Large intestine (tissue), 3 donors: Measurements from ENCODE around the gene TMEM30A. TPM values are rescaled to one million over a fixed set of nuclear protein-coding genes. Genes with fewer than 3 reads are reported as not detected.

Source experiments
- DNase-seq, 2 donors: peaks; one replicate each; pipeline versions ENCODE4 v3.0.0 to v3.0.0-alpha.2; 2013
- H3K27ac ChIP-seq: one replicate; pipeline ENCODE4 v1.5.1; 2013; ENCODE audit warnings: low read length
- H3K27me3 ChIP-seq: 2 replicates; pipeline ENCODE4 v1.6.1; 2013; ENCODE audit warnings: low read length; ENCODE audit not compliant: control insufficient read depth, insufficient read depth
- H3K36me3 ChIP-seq: 2 replicates; pipeline ENCODE4 v1.6.1; 2013; ENCODE audit warnings: low read length; ENCODE audit not compliant: control insufficient read depth, insufficient read depth
- H3K4me1 ChIP-seq: one replicate; pipeline ENCODE4 v1.6.1; 2013; ENCODE audit warnings: low read length; ENCODE audit not compliant: control insufficient read depth, insufficient read depth
- H3K4me3 ChIP-seq: one replicate; pipeline ENCODE4 v1.5.1; 2013; ENCODE audit warnings: low read length
- H3K9me3 ChIP-seq: one replicate; pipeline ENCODE4 v1.6.1; 2013; ENCODE audit warnings: mild to moderate bottlenecking, low read depth, low read length, moderate library complexity; ENCODE audit not compliant: control insufficient read depth
- WGBS: methylation state at CpG from one replicate; pipeline ENCODE4 v1.1.5; 2013; ENCODE audit warnings: low lambda C conversion rate; ENCODE audit not compliant: insufficient coverage; 5-methylcytosine and 5-hydroxymethylcytosine counted together
- polyA plus RNA-seq: library from polyadenylated mRNA; unstranded; fragments of 120-200 nt; gene quantifications from one replicate; pipeline ENCODE4 v1.2.1, GENCODE V29; 2013

Gene TMEM30A
- polyA plus RNA-seq, 1 donor, result 75.2 TPM

DNA sequence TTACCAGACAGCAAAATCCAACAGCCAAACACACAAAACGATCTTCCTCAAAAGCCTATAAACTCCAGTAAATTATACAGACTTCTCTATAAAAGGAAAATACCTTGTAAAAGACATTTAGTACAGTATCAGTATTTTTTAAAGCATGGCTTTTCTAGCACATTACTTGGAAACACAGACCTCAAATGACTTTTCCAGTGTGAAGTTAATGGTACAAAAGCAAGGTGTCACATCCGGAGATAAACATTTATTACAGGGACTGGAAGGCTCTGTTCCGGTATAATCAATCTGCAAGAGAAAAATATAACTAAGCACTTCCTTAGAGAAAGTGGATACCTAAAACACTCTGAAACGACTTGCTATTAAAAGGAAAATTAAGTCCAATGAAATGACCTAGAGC lies 17.1 kb downstream of the TMEM30A start:
- Histone ChIP-seq H3K27ac (no peak overlapping the region), H3K36me3 (peaks cover 17% of the 10 kb centered on the region), H3K4me3 (no peak overlapping the region), H3K9me3 (no peaks in the 10 kb centered on the region), H3K27me3 (no peaks in the 10 kb centered on the region), H3K4me1 (no peaks in the 10 kb centered on the region)
- DNase-seq, result no peak
- 29% methylated on average over 1 of the region's 4 CpGs for WGBS

DNA sequence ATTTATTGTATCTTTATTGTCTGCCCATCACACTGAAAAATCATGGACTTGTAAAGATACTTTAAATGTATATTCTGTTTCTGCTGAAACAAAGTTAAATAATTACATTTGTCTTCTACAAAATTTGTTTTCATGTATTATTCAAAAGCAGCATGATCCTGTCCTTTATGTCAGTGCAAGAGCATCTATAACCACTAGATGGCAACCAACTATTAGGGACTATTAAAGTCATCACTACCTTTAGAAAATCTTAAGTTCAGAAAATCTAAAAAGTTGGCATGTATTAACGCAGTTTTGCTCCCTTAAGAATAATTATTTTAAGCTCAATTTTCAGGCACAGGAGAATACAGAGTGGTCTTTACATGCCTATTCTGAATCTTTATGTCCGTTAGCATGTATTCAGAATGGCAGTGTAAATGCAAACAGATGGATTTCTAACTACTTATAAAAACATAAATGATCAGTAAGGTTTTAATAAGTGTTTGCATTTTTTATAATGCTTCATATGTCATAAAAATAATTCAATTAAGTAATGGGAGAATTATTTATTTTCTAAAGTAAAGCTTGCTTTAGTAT lies 17.8 kb downstream of the TMEM30A start:
- Histone ChIP-seq H3K9me3 (no peaks in the 10 kb centered on the region), H3K27me3 (no peaks in the 10 kb centered on the region), H3K4me1 (no peaks in the 10 kb centered on the region), H3K27ac (no peak overlapping the region), H3K4me3 (no peak overlapping the region), H3K36me3 (peaks cover 17% of the 10 kb centered on the region)
- DNase-seq, result no peak
- 80% methylated on average over 2 of the region's 2 CpGs for WGBS

DNA sequence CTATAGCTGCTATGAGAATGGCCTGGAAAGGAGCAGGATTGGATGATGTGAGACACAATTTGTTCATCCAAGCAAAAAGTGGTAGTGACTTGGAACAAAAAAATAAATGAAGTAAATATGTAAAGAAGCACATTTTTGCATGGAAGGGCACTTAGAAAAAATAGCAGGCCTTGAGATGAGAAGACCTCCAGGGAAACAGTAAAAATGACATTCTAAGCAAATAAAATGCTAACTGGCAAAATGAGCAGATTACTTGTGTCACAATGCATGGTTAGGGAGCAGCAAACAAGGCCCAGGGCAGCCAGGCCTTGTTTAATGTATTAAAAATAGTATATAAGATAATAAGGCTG lies 21.2 kb downstream of the TMEM30A start:
- no peak for DNase-seq
- no peaks in the 10 kb centered on the region for H3K4me1 ChIP-seq
- H3K9me3 ChIP-seq, result no peaks in the 10 kb centered on the region
- H3K27ac ChIP-seq, result no peak overlapping the region
- H3K4me3 ChIP-seq, result no peak overlapping the region
- H3K36me3 ChIP-seq, result peaks cover 33% of the 10 kb centered on the region
- no peaks in the 10 kb centered on the region for H3K27me3 ChIP-seq

DNA sequence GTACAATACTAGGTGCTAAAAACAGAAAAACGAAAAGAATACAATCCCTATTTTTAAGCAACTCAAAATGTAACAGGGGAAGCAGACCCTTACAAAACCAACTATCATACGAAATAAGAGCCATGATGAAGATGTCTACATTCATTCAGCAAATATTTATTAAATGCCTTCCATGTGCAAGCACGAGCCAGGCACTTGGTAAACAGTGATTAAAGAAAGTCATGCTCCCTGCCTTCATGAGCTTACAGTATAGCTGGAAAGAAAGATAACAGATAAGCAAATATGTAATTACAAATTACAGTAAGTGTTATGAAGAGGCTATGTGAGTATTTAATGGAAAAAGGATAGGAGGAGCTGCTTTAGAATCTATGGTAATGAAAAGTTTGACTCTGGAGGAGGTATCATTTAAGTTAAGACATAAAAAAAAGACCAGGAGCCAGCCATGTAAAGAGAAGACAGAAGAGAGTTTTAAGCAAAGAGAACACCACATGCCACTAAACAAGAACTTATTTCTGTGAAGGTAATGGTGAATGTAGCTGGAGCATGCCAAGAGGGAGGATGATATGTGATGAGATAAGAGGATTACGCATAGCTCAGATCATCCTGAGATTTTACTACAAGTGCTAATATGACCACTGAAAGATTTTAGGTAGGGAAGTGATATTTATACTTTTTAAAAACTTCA lies 21.7 kb downstream of the TMEM30A start:
- no peaks in the 10 kb centered on the region for H3K4me1 ChIP-seq
- no peak overlapping the region for H3K4me3 ChIP-seq
- H3K27me3 ChIP-seq, result no peaks in the 10 kb centered on the region
- peaks cover 35% of the 10 kb centered on the region for H3K36me3 ChIP-seq
- WGBS, result 94% methylated on average over 2 of the region's 4 CpGs
- H3K9me3 ChIP-seq, result no peaks in the 10 kb centered on the region
- no peak overlapping the region for H3K27ac ChIP-seq
- DNase-seq, result no peak

DNA sequence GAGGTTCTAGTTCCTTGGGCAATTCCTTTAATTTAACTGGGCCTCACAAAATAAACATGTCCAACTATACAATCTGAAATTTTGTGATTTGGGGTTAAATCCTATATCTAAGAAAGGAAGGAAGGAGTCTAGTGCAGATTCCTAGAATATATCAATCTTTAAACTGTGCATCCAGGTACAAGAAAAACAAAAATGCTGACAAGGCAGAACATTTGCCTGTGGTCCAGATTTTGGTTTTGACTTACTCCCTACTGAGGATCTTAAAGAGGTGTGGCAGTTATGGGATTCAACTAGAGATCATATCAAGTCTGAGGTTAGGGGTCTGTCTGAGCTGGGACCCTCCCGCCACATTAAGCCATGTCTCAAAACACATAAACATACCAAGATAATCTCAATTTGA lies 23.3 kb downstream of the TMEM30A start:
- DNase-seq, result no peak
- Histone ChIP-seq H3K4me3 (no peak overlapping the region), H3K9me3 (no peaks in the 10 kb centered on the region), H3K4me1 (no peaks in the 10 kb centered on the region), H3K27ac (no peak overlapping the region), H3K36me3 (peaks cover 40% of the 10 kb centered on the region), H3K27me3 (no peaks in the 10 kb centered on the region)
- no CpG with 5 or more reads among the region's 1 CpG for WGBS

DNA sequence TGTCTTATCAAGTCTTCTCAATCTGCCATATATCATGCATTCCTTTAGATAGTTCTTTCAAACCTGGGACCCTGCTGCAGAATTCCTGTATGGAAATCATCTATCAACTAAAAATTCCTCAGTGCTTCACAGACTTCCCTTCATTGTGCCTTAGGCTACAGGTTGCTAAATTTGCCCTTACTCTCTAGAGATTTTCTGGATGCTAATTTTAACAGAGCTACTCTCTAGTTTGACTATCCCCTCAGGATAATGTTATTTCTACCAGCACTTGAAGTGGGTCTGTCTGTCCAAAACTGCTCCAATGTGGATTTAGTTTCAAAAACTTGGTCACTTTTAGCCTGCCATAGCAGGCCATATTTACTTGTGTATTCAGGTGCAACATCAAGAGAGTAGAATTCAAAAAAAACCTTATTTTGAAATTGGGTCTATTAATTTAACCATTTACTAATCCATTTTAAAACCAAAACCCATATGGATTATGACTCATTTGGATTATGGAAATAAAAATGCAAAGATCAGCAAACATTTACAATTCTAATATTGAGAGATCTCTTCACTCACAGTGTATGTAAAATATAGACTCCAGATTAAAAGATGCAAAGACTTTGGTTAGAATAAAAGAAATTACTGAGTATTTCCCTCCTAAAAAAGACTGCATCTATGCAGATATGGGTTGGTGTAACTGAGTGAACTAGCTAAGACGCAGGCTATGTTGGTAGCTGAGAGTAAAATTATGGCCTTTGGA lies 27.1 kb downstream of the TMEM30A start:
- no peaks in the 10 kb centered on the region for H3K27me3 ChIP-seq
- H3K4me3 ChIP-seq, result no peak overlapping the region
- no peak for DNase-seq
- no peaks in the 10 kb centered on the region for H3K9me3 ChIP-seq
- H3K27ac ChIP-seq, result no peak overlapping the region
- peaks cover 31% of the 10 kb centered on the region for H3K36me3 ChIP-seq
- H3K4me1 ChIP-seq, result no peaks in the 10 kb centered on the region
- WGBS, result no CpG with 5 or more reads among the region's 1 CpG

DNA sequence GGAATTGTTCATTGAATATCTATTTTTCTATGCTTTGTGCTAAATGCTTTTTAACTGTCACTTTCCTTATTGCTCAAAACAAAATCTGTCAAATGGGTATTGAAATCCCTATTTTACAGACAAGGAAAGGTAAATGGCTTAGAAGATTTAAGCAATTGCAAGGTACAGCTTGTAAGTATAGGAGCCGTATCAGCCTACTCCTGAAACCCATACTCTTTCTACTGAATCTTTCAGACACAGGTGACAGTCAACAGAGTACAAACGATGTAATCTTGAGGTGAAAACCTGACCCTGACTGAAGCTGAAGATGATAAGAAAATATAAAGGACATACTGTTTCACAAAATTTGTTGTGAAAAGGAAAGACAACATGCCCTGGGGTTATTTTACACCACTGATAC lies 34.0 kb downstream of the TMEM30A start:
- WGBS, result no CpG with 5 or more reads among the region's 2 CpGs
- no peak overlapping the region for H3K4me3 ChIP-seq

DNA sequence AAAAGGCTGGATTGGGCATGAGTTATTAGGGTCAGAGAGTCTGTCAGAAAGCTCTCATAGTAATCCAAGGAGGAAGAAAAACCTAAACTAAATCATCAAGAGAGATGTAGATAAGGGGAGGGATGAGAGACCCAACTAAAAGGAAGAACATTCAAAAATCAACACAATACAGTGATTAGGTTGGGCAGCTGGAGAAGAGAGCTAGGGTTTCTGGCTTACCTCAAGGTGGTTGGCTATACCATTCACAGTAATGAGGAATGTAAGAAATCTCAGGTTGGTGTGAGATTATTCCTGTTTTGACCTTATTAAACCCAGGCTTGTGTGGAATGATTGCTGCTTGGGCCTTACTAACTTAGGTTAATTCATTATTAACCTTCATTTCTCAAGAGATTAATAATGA lies 34.8 kb downstream of the TMEM30A start:
- H3K4me3 ChIP-seq, result no peak overlapping the region
- no peaks in the 10 kb centered on the region for H3K36me3 ChIP-seq
- no peaks in the 10 kb centered on the region for H3K4me1 ChIP-seq
- no peaks in the 10 kb centered on the region for H3K9me3 ChIP-seq
- H3K27me3 ChIP-seq, result no peaks in the 10 kb centered on the region
- no peak overlapping the region for H3K27ac ChIP-seq
- no peak for DNase-seq

More for the DNA sequence above, 34.0 kb downstream of the TMEM30A start:
- Histone ChIP-seq H3K36me3 (peaks cover 3% of the 10 kb centered on the region), H3K9me3 (no peaks in the 10 kb centered on the region), H3K27me3 (no peaks in the 10 kb centered on the region), H3K27ac (no peak overlapping the region), H3K4me1 (no peaks in the 10 kb centered on the region)
- no peak for DNase-seq

DNA sequence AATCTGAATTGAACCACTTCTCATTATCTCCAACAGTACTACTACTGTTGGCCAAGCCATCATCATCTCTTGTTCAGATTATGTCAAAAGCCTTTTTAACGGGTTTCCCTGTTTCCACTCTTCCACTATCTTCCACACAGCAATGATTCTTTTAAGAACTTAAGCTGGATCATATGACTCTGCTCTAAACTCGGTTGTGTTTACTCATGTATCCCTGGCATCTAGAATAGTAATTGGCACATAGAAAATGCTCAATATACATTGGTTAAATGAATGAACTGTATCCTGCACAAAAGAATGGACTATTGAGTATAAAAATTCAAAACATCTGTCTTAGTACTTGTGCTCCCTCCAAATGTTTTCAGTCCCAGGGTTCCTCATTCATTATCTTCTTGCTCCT lies 38.2 kb downstream of the TMEM30A start:
- WGBS, result no CpG with 5 or more reads among the region's 2 CpGs
- Histone ChIP-seq H3K4me1 (peaks cover 3% of the 10 kb centered on the region), H3K27me3 (no peaks in the 10 kb centered on the region), H3K27ac (no peak overlapping the region), H3K36me3 (no peaks in the 10 kb centered on the region), H3K4me3 (no peak overlapping the region), H3K9me3 (no peaks in the 10 kb centered on the region)
- no peak for DNase-seq

DNA sequence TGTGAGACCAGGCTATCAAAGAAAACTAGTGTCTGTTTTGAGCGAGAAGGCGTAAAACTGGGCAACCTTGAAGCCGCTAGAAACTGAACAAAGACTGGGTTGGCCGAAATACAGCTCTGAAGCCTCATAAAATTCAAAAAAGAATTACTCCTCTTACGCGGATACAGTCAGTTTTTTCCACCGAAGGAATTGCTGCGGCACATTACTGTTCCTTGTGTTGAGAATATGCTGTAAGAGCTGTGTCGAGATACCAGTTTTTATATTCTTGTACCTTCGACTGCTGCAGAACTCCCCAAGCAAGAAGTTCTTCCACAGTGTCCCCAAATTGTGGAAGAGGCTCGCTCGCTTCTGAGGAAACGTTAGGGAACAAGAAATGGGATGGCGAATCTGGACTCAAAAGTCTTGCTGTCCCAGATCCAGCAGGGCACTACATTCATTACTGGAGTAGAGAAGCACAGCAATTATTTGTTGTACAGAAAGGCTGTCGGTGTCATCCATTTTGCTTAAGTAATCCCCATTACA lies 40.5 kb downstream of the TMEM30A start:
- peak overlapping the region; percentile 54 for H3K4me3 ChIP-seq
- no peak for DNase-seq
- peaks cover 10% of the 10 kb centered on the region for H3K36me3 ChIP-seq
- H3K27ac ChIP-seq, result peak overlapping the region; percentile 66
- WGBS, result 40% methylated on average over 2 of the region's 15 CpGs
- H3K27me3 ChIP-seq, result no peaks in the 10 kb centered on the region
- peaks cover 3% of the 10 kb centered on the region for H3K4me1 ChIP-seq
- H3K9me3 ChIP-seq, result no peaks in the 10 kb centered on the region
